ENCODE measurements around the gene GPSM1. TPM values are rescaled to one million over a fixed set of nuclear protein-coding genes. Genes with fewer than 3 reads are reported as not detected.

Gene GPSM1
- total RNA-seq, 1 experiment from 2014 or later: 26.4 TPM

GRCh38 chr9:136372561-136373299 lies 45.4 kb downstream of the GPSM1 start (continued):
- no peak for TF ChIP-seq REST (IDR thresholded peaks at IDR 0.05; ENCODE audit: low read depth)
- TF ChIP-seq FOSL1 (IDR thresholded peaks at IDR 0.05; ENCODE audit: low read depth): no peak
- no peak for TF ChIP-seq EZH2 (IDR thresholded peaks at IDR 0.05)
- no peak for TF ChIP-seq SRF (IDR thresholded peaks at IDR 0.05; ENCODE audit: low read depth)
- TF ChIP-seq MAX (IDR thresholded peaks at IDR 0.05): no peak
- TF ChIP-seq RAD21 (IDR thresholded peaks at IDR 0.05; ENCODE audit: low read depth): no peak
- no peak for TF ChIP-seq SP1 (IDR thresholded peaks at IDR 0.05; ENCODE audit: low read depth)

- no peak within 1 kb of the TSS; the same call in 1 of the 2 replicates for H3K27ac ChIP-seq (ENCODE audit: low read depth, low read length)
- BruUV-seq (replicated peaks): no TSS peak
Measured at GRCh38 chr9:136373300-136374182, 46.2 kb downstream of the GPSM1 start, which contains the start of gene CARD9. Gene CARD9, minus strand, starts transcription at chr9:136373669. Its CDS starts 1,591 bp downstream, at chr9:136372078.

More at GRCh38 chr9:136373300-136374182, 46.2 kb downstream of the GPSM1 start, which contains the start of gene CARD9:
- no peak within 1 kb of the TSS for H3K4me3 ChIP-seq (replicated peaks in 1 of 2; ENCODE audit: low read depth in 1 of 2, low read length in 2 of 2)
- peaks cover 0 to 9% of the 10 kb centered on the region in 2 experiments; a peak in 2 of 4 replicates for H3K4me1 ChIP-seq (ENCODE audit: control insufficient read depth in 1 of 2, insufficient read depth in 2 of 2, low read length in 2 of 2)
- H3K9ac ChIP-seq (ENCODE audit: low read length): no peak within 1 kb of the TSS
- H2AFZ ChIP-seq (ENCODE audit: low read depth, low read length, poor library complexity, severe bottlenecking): no peak within 1 kb of the TSS
- intact Hi-C loops (cut with micrococcal nuclease): no loop called here
- DNase-seq (ENCODE audit: low read depth, low spot score): no peak
- RAD21 ChIA-PET (ENCODE audit: low non-redundant PET in 1 of 2, low total read pairs in 2 of 2, uncharacterized antibody in 2 of 2, unreplicated experiment in 2 of 2): no interaction called here
- POLR2A ChIA-PET: no interaction called here
- no peak for TF ChIP-seq SP1 (IDR thresholded peaks at IDR 0.05; ENCODE audit: low read depth)
- TF ChIP-seq ZFX (IDR thresholded peaks at IDR 0.05): no peak
- no peak for TF ChIP-seq POLR2AphosphoS5 (IDR thresholded peaks at IDR 0.05; ENCODE audit: low read depth, low read length)
- TF ChIP-seq CEBPB (IDR thresholded peaks at IDR 0.05; ENCODE audit: low read depth): no peak
- no peak for TF ChIP-seq SIN3A (IDR thresholded peaks at IDR 0.05; ENCODE audit: low read depth)
- no peak for TF ChIP-seq ATF3 (IDR thresholded peaks at IDR 0.05)
- TF ChIP-seq EZH2 (IDR thresholded peaks at IDR 0.05): no peak
- no peak for TF ChIP-seq TCF7L2 (IDR thresholded peaks at IDR 0.05; ENCODE audit: borderline replicate concordance, extremely low read depth, insufficient read depth, insufficient read length)
- no peak for TF ChIP-seq JUND (IDR thresholded peaks at IDR 0.05)
- TF ChIP-seq FOSL1 (IDR thresholded peaks at IDR 0.05; ENCODE audit: low read depth): no peak
- no peak for TF ChIP-seq YY1 (IDR thresholded peaks at IDR 0.05; ENCODE audit: extremely low read depth, insufficient replicate concordance, low read depth, low read length)
- no peak for TF ChIP-seq CTCF (IDR thresholded peaks at IDR 0.05 in 2 of 3, conservative IDR thresholded peaks at IDR 0.05 in 1 of 3; ENCODE audit: borderline replicate concordance in 1 of 3, insufficient read depth in 1 of 3, low read depth in 2 of 3, low read length in 2 of 3)
- TF ChIP-seq MAX (IDR thresholded peaks at IDR 0.05): no peak
- peak within 1 kb of the TSS; percentile 12; the same call in 1 of the 2 replicates for H3K4me2 ChIP-seq (ENCODE audit: low read length)
- no peak for ATAC-seq
- H3K27me3 ChIP-seq (ENCODE audit: insufficient read depth, low read length): no peaks in the 10 kb centered on the region
- no peaks in the 10 kb centered on the region for H3K9me3 ChIP-seq (ENCODE audit: control insufficient read depth in 1 of 2, insufficient read depth in 1 of 2, low read depth in 1 of 2, low read length in 2 of 2)
- CTCF ChIA-PET: interaction anchor here (1.0 kb wide), 1 partner anchor 11 kb away, joined by 3 read pairs; no protein-coding TSS in a partner anchor
- H3K79me2 ChIP-seq (ENCODE audit: insufficient read depth, low read length): no peaks in the 10 kb centered on the region
- no peaks in the 10 kb centered on the region for H3K9me2 ChIP-seq (ENCODE audit: insufficient read depth)
- H3K36me3 ChIP-seq (ENCODE audit: control insufficient read depth in 1 of 2, insufficient read depth in 2 of 2, low read length in 2 of 2): no peaks in the 10 kb centered on the region; a peak in 1 of 4 replicates
- H4K20me1 ChIP-seq (ENCODE audit: insufficient read depth): no peaks in the 10 kb centered on the region

Data from HCT116 (cell line).